ENCODE measurements around the gene MANSC4. TPM values are rescaled to one million over a fixed set of nuclear protein-coding genes. Genes with fewer than 3 reads are reported as not detected.
A peak's percentile ranks its signal among the peaks of the same experiment; 100 is the strongest.

Gene MANSC4
- total RNA-seq, 1 donor, result not detected

GRCh38 chr12:27771481-27772327 lies 8.3 kb downstream of the MANSC4 start:
- H2AFZ ChIP-seq (ENCODE audit: low read length), result peak overlapping the region; percentile 9
- no peaks in the 10 kb centered on the region for H3K27me3 ChIP-seq (ENCODE audit: insufficient read depth, low read length)
- no peaks in the 10 kb centered on the region for H3K9me3 ChIP-seq (ENCODE audit: low read depth, low read length)
- no peak overlapping the region for H3K27ac ChIP-seq (ENCODE audit: low read depth, low read length)
- H4K20me1 ChIP-seq (ENCODE audit: insufficient read depth, low read length), result no peaks in the 10 kb centered on the region
- H3K4me2 ChIP-seq (ENCODE audit: insufficient read depth, low read length), result no peak overlapping the region
- H3K36me3 ChIP-seq (ENCODE audit: insufficient read depth, low read length), result no peaks in the 10 kb centered on the region
- no peak for DNase-seq (ENCODE audit: insufficient read length, low spot score, missing footprints)
- no peaks in the 10 kb centered on the region for H3K4me1 ChIP-seq (ENCODE audit: insufficient read depth, low read length)
- no peak overlapping the region for H3K4me3 ChIP-seq (ENCODE audit: insufficient read depth, low read length)
- no peaks in the 10 kb centered on the region for H3K79me2 ChIP-seq (ENCODE audit: insufficient read depth, low read length)
- no peak for TF ChIP-seq CTCF (IDR thresholded peaks at IDR 0.05; ENCODE audit: extremely low read depth, low read depth, low read length)

- H3K36me3 ChIP-seq (ENCODE audit: insufficient read depth, low read length), result no peaks in the 10 kb centered on the region
- no peaks in the 10 kb centered on the region for H4K20me1 ChIP-seq (ENCODE audit: insufficient read depth, low read length)
- no peak overlapping the region for H3K27ac ChIP-seq (ENCODE audit: low read depth, low read length)
- no peaks in the 10 kb centered on the region for H3K4me1 ChIP-seq (ENCODE audit: insufficient read depth, low read length)
- TF ChIP-seq CTCF (IDR thresholded peaks at IDR 0.05; ENCODE audit: extremely low read depth, low read depth, low read length), result no peak
- no peak overlapping the region for H3K4me2 ChIP-seq (ENCODE audit: insufficient read depth, low read length)
- no peaks in the 10 kb centered on the region for H3K9me3 ChIP-seq (ENCODE audit: low read depth, low read length)
- no peak for DNase-seq (ENCODE audit: insufficient read length, low spot score, missing footprints)
- H3K79me2 ChIP-seq (ENCODE audit: insufficient read depth, low read length), result no peaks in the 10 kb centered on the region
- no peak overlapping the region for H3K4me3 ChIP-seq (ENCODE audit: insufficient read depth, low read length)
- no peaks in the 10 kb centered on the region for H3K27me3 ChIP-seq (ENCODE audit: insufficient read depth, low read length)
- no peak overlapping the region for H2AFZ ChIP-seq (ENCODE audit: low read length)
Observed at GRCh38 chr12:27769142-27769673, 10.8 kb downstream of the MANSC4 start.

- no peak for DNase-seq (ENCODE audit: insufficient read length, low spot score, missing footprints)
- TF ChIP-seq CTCF (IDR thresholded peaks at IDR 0.05; ENCODE audit: extremely low read depth, low read depth, low read length), result no peak
- H3K4me2 ChIP-seq (ENCODE audit: insufficient read depth, low read length), result no peak overlapping the region
- H3K27ac ChIP-seq (ENCODE audit: low read depth, low read length), result no peak overlapping the region
- no peaks in the 10 kb centered on the region for H3K27me3 ChIP-seq (ENCODE audit: insufficient read depth, low read length)
- H3K4me3 ChIP-seq (ENCODE audit: insufficient read depth, low read length), result no peak overlapping the region
- no peaks in the 10 kb centered on the region for H3K79me2 ChIP-seq (ENCODE audit: insufficient read depth, low read length)
- no peaks in the 10 kb centered on the region for H3K4me1 ChIP-seq (ENCODE audit: insufficient read depth, low read length)
- no peaks in the 10 kb centered on the region for H3K36me3 ChIP-seq (ENCODE audit: insufficient read depth, low read length)
- no peak overlapping the region for H2AFZ ChIP-seq (ENCODE audit: low read length)
- no peaks in the 10 kb centered on the region for H4K20me1 ChIP-seq (ENCODE audit: insufficient read depth, low read length)
- no peaks in the 10 kb centered on the region for H3K9me3 ChIP-seq (ENCODE audit: low read depth, low read length)
Observed at GRCh38 chr12:27766587-27766986, 13.4 kb downstream of the MANSC4 start.

- Histone ChIP-seq H3K4me2 (ENCODE audit: insufficient read depth, low read length) (no peak overlapping the region), H3K27me3 (ENCODE audit: insufficient read depth, low read length) (no peaks in the 10 kb centered on the region), H3K36me3 (ENCODE audit: insufficient read depth, low read length) (no peaks in the 10 kb centered on the region), H4K20me1 (ENCODE audit: insufficient read depth, low read length) (no peaks in the 10 kb centered on the region), H3K4me1 (ENCODE audit: insufficient read depth, low read length) (no peaks in the 10 kb centered on the region), H3K79me2 (ENCODE audit: insufficient read depth, low read length) (no peaks in the 10 kb centered on the region), H3K4me3 (ENCODE audit: insufficient read depth, low read length) (no peak overlapping the region), H3K27ac (ENCODE audit: low read depth, low read length) (no peak overlapping the region), H2AFZ (ENCODE audit: low read length) (no peak overlapping the region), H3K9me3 (ENCODE audit: low read depth, low read length) (no peaks in the 10 kb centered on the region)
- DNase-seq (ENCODE audit: insufficient read length, low spot score, missing footprints), result no peak
- TF ChIP-seq CTCF (IDR thresholded peaks at IDR 0.05; ENCODE audit: extremely low read depth, low read depth, low read length), result no peak
Observed at GRCh38 chr12:27762757-27763156, 17.3 kb downstream of the MANSC4 start.
